Measurements from ENCODE around the gene MAPK1.
A peak's percentile ranks its signal among the peaks of the same experiment; 100 is the strongest.
"Not testable (repeated sequence)": the region's sequence is repeated elsewhere in the genome, so short reads cannot be mapped to it uniquely, and the experiment has no call there.

MAPK1 gene

GRCh38 chr22:21731503-21731902 lies 135.9 kb downstream of the MAPK1 start:
- FAIRE-seq (no peak), DNase-seq (ENCODE audit: insufficient read length, low spot score) (no peak)

DNA sequence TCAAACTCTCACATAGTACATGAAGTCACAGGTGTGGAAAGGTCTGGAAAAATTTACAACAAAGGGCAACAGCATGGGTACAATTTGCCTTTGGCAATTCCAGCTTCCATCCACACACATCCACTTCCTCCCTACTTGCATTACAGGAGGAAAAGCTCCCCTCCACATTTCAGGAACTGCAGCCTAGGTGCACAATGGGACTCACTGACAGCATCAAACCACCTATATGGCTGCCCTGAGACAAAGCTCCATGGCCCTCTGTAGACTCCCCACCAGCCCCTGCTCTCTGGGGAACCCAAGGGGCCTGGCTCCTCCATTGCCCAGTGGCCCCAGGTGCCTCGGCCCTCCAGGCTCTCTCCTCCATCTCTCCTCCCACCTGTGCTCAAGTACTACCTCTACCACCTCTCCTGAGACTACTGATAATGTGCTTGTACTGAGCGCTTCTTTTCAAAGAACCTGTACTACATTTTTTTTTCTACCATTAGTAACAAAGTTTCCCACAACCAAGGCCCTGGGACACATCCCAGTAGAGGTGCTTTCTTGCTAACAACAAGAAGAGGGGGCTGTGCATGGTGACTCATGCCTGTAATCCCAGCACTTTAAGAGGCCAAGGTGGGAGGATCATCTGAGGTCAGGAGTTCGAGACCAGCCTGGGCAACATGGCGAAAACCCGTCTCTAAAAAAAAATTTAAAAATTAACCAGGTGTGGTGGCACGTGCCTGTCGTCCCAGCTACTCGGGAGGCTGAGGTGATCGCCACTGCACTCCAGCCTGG lies 136.7 kb downstream of the MAPK1 start:
- FAIRE-seq (no peak), DNase-seq (ENCODE audit: insufficient read length, low spot score) (no peak)

- DNase-seq (ENCODE audit: insufficient read length, low spot score); FAIRE-seq: not testable (repeated sequence)
These were observed 138.3 kb downstream of the MAPK1 start for GRCh38 chr22:21729184-21729583.

DNA sequence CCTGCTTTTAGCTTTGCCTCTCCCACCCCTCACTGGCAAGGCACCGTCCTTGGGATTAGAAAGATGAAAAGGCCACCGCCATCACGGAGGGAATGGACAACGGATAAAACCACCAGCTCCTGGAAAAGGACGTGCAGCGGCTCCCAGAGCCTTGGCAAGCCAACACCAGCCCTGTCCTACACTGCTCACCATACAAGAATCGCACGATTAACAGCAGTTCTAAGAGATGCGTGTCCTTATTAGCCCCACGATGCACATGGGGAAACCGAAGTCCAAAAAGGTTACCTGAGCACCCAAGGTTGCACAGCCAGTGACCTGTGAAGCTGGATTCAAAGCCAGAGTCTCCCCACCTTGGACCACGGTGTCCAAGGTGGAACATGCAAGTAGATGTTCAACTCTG lies 139.2 kb downstream of the MAPK1 start:
- FAIRE-seq = no peak

DNA sequence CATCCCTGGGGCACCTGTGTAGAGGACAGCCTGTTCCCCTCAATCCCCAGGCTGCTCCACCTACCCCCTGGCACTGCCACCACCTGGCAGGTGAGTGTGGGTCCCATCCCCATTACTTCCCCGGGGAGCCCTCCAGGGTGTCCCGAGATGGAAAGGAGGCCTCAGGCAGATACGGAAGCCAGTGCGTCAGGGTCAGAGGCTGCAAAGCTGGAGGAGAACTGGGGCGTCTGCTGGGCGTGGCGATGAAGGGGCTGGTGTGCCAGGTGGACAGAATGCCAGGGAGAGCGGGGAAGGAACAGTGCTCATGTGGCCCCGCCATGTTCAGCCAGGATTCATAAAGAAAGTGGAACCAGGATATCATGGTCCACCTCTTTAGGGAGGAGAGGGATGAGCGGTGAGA lies 139.7 kb downstream of the MAPK1 start:
- no peak for DNase-seq (ENCODE audit: insufficient read length, low spot score)
- FAIRE-seq = no peak

More for the DNA sequence above, 139.2 kb downstream of the MAPK1 start:
- DNase-seq (ENCODE audit: insufficient read length, low spot score) = no peak

- no peak for FAIRE-seq
- no peak for DNase-seq (ENCODE audit: insufficient read length, low spot score)
These were observed 140.3 kb downstream of the MAPK1 start for GRCh38 chr22:21727159-21727558.

- FAIRE-seq = no peak
- no peak for DNase-seq (ENCODE audit: insufficient read length, low spot score)
These were observed 140.8 kb downstream of the MAPK1 start for GRCh38 chr22:21726650-21727049.

GRCh38 chr22:21725956-21726649 lies 141.3 kb downstream of the MAPK1 start:
- DNase-seq (ENCODE audit: insufficient read length, low spot score) (no peak), FAIRE-seq (no peak)

DNA sequence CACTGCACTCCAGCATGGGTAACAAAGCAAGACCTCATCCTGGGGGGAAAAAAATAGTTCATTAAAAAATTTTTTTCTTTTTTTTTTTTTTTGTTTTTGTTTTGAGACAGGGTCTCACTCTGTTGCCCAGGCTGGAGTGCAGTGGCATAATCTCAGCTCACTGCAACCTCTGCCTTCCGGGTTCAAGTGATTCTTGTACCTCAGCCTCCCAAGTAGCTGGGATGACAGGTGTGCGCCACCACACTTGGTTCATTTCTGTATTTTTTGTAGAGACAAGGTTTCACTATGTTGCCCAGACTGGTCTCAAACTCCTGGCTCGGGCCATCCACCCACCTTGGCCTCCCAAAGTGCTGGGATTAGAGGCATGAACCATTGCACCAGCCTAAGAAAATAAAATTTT lies 142.9 kb downstream of the MAPK1 start:
- not testable (repeated sequence) for FAIRE-seq; DNase-seq (ENCODE audit: insufficient read length, low spot score)

DNA sequence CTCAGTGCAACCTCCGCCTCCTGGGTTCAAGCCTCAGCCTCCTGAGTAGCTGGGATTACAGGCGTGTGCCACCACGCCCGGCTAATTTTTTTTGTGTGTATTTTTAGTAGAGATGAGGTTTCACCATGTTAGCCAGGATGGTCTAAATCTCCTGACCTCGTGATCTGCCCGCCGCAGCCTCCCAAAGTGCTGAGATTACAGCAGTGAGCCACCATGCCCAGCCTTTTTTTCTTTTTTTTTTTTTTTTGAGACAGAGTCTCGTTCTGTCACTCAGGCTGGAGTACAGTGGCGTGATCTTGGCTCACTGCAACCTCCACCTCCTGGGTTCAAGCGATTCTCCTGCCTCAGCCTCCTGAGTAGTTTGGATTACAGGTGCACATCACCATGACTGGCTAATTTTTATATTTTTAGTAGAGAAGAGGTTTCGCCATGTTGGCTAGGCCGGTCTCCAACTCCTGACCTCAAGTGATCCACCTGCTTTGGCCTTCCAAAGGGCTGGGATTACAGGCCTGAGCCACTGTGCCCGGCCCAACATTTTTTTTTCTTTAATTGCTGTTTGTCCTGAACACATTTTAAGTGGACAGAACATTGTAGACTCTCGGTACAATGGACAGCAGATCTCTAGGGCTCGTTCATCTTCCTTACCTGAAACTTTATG lies 146.1 kb downstream of the MAPK1 start:
- not testable (repeated sequence) for FAIRE-seq

GRCh38 chr22:21720191-21720859 lies 147.1 kb downstream of the MAPK1 start:
- FAIRE-seq = not testable (repeated sequence)

More for the DNA sequence above, 146.1 kb downstream of the MAPK1 start:
- not testable (repeated sequence) for DNase-seq (ENCODE audit: insufficient read length, low spot score)

GRCh38 chr22:21719024-21719423 lies 148.4 kb downstream of the MAPK1 start:
- FAIRE-seq = no peak
- no peak for DNase-seq (ENCODE audit: insufficient read length, low spot score)

More at GRCh38 chr22:21720191-21720859, 147.1 kb downstream of the MAPK1 start:
- DNase-seq (ENCODE audit: insufficient read length, low spot score) = not testable (repeated sequence)

- FAIRE-seq (no peak), DNase-seq (ENCODE audit: insufficient read length, low spot score) (no peak)
These were observed 148.9 kb downstream of the MAPK1 start for GRCh38 chr22:21718499-21718898.

DNA sequence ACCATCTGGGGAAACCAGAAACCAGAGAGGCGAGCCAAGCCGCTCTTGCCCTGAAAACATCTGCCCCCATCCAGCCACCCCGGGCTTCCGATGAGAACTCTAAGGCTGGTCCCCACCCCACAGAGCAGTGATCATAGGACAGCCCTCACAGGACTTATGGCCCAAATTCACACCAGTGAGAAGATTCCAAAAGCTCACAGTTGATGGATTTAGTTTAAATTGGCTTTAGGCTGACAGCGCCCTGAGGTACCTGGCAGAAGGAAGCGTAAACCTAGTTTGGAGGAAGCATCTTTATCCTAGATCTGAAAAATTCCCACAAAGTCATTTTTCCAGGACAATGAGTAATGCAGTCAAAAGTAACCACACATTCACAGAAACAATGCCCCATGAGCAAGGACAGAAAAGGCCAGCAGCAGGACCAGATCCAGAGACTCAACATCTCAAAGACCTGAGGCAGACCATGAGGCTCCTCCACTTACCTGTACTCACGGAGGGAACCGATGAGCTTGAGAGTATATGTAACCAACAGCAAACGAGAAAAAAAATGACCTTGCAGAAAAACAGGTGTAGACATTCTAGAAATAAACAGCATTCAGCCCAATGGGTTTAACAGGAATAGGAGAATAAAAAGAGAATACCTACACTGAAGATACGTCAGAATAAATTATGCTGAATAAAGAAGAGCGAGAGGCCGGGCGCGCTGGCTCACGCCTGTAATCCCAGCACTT lies 150.9 kb downstream of the MAPK1 start:
- not testable (repeated sequence) for FAIRE-seq

DNA sequence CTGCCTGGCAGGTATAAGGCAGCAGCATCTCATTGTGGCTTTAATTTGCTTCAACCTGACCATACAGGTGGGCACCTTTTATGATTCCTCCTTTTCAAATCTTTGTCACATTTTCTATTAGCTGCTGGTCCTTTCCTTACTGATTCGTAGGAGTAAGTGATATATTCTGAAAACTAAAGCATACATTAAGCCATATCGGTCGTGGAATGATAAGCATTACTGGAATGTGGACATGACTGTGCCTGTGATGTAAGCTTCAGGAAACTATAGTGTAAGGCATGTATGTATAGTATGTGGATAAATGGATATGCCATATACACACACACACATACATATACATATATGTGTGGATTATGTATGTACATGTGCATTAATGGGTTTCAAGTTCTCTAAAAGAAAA lies 152.7 kb downstream of the MAPK1 start:
- FAIRE-seq (no peak), DNase-seq (ENCODE audit: insufficient read length, low spot score) (no peak)

More for the DNA sequence above, 150.9 kb downstream of the MAPK1 start:
- DNase-seq (ENCODE audit: insufficient read length, low spot score) = not testable (repeated sequence)

- no peak for FAIRE-seq
- no peak for DNase-seq (ENCODE audit: insufficient read length, low spot score)
These were observed 153.2 kb downstream of the MAPK1 start for GRCh38 chr22:21714059-21714770.

- DNase-seq (ENCODE audit: insufficient read length, low spot score) (no peak), FAIRE-seq (no peak)
These were observed 153.9 kb downstream of the MAPK1 start for GRCh38 chr22:21713428-21714058.

DNA sequence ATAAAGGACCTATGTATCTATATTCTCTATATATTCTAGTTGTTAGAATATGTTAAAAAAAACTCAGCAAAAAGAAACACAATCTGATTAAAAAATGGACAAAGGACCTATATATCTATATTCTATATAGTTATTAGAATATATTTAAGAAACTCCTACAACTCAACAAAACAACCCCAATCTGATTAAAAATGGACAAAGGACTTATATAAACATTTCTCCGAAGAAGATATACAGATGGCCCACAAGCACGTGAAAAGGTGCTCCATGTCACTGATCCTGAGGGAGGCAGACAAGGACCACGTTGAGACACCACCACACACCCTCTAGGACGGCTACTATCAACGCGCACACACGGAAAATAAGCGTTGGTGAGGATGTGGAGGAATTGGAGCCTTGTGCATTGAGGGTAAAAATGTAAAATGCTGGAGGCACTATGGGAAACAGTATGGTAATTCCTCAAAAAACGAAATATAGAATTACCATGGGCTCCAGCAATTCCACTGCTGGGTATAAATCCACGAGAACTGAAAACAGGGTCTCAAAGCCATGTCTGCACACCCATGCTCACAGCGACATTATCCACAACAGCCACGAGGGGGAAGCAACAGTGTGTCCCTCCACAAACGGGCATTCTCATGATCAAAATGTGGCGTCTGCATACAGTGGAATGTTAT lies 154.6 kb downstream of the MAPK1 start:
- peak; percentile 82 for DNase-seq (ENCODE audit: insufficient read length, low spot score)
- peak; percentile 78 for FAIRE-seq
